HepG2 (cell line): ENCODE measurements around the gene CIROP. TPM values are rescaled to one million over a fixed set of nuclear protein-coding genes. Genes with fewer than 3 reads are reported as not detected.

Experiments
- ATAC-seq: fragments of 200-7000 bp; cut with Tn5 transposase; 3 replicates; pipeline ENCODE4 v1.9.1; 2020; ENCODE audit warnings: mild to moderate bottlenecking, moderate library complexity
- BruUV-seq: library from RNA; stranded (reverse); fragments of 400-500 nt; replicated peaks from 2 replicates; lab custom pipeline; 2021; lab: Mats Ljungman, UMichigan
- CTCF ChIA-PET: fragments of 300-600 bp; formaldehyde crosslinking; extraction: SDS; loops from one replicate; lab custom pipeline; 2021; ENCODE audit warnings: low total read pairs, inconsistent platforms, low intra/inter-chr PET ratio; lab: Yijun Ruan, JAX
- POLR2A ChIA-PET: fragments of 350-600 bp; sonication (Branson Sonifier 250); formaldehyde crosslinking; loops from one replicate; lab custom pipeline; 2020; ENCODE audit warnings: antibody characterized with exemption, inconsistent platforms; lab: Yijun Ruan, JAX
- DNase-seq: peaks from one replicate; pipeline ENCODE4 v3.0.0-alpha.2; 2015; ENCODE audit warnings: low spot score
- FAIRE-seq: peaks from 3 replicates; lab custom pipeline; 2011; peaks lifted over from hg19 to GRCh38; lab: Jason Lieb, UNC
- H2AFZ ChIP-seq: one replicate; pipeline ENCODE4 v1.6.1; 2011; ENCODE audit warnings: low read length, inconsistent platforms
- H3K27ac ChIP-seq: fragments of 300-600 bp; 3 replicates; pipeline ENCODE4 v1.8.0; 2011; ENCODE audit warnings: mixed run types, mild to moderate bottlenecking, mixed read lengths, low read length, inconsistent platforms; ENCODE audit not compliant: insufficient read depth; ENCODE audit errors: extremely low read length
- H3K27me3 ChIP-seq, 2 experiments: fragments of 200-600 bp in 1 of 2; 2 replicates in 1 of 2; 3 replicates in 1 of 2; pipeline versions ENCODE4 v1.6.0 to v1.8.0; 2011; ENCODE audit warnings: low read length in 2 of 2, mild to moderate bottlenecking in 2 of 2, moderate library complexity in 2 of 2, inconsistent platforms in 1 of 2; ENCODE audit not compliant: insufficient read depth in 2 of 2, control insufficient read depth in 1 of 2
- H3K36me3 ChIP-seq, 2 experiments: fragments of 200-600 bp in 1 of 2; replicated peaks in 1 of 2; 2 replicates in 1 of 2; 3 replicates in 1 of 2; pipeline versions ENCODE4 v1.5.1 to v1.8.0; 2011; ENCODE audit warnings: low read length in 2 of 2, inconsistent platforms in 1 of 2; ENCODE audit not compliant: insufficient read depth in 2 of 2, control insufficient read depth in 1 of 2
- H3K4me1 ChIP-seq: 2 replicates; pipeline ENCODE4 v1.5.1; 2012; ENCODE audit warnings: low read length, inconsistent platforms; ENCODE audit not compliant: insufficient read depth
- H3K4me2 ChIP-seq: 2 replicates; pipeline ENCODE4 v1.6.0; 2011; ENCODE audit warnings: low read depth, low read length, inconsistent platforms
- H3K4me3 ChIP-seq, 3 experiments: fragments of 200-600 bp in 1 of 3; sonication (generic), shearing (Covaris generic) in 1 of 3; replicated peaks in 1 of 3; 2 replicates each; pipeline ENCODE4 v1.5.1; 2011 to 2016; ENCODE audit warnings: low read length in 3 of 3, inconsistent platforms in 2 of 3, low read depth in 2 of 3, mild to moderate bottlenecking in 2 of 3, control low read depth in 1 of 3, mixed read lengths in 1 of 3; ENCODE audit not compliant: insufficient read depth in 1 of 3
- H3K79me2 ChIP-seq: one replicate; pipeline ENCODE4 v1.6.1; 2011; ENCODE audit warnings: low read length, inconsistent platforms; ENCODE audit not compliant: insufficient read depth
- H3K9ac ChIP-seq: 2 replicates; pipeline ENCODE4 v1.6.0; 2011; ENCODE audit warnings: mild to moderate bottlenecking, low read depth, low read length, inconsistent platforms; ENCODE audit not compliant: insufficient read depth
- H3K9me3 ChIP-seq: 2 replicates; pipeline ENCODE4 v1.5.1; 2012; ENCODE audit warnings: mild to moderate bottlenecking, low read length
- H4K20me1 ChIP-seq: 2 replicates; pipeline ENCODE4 v1.6.0; 2011; ENCODE audit warnings: inconsistent platforms, mild to moderate bottlenecking, low read length, moderate library complexity; ENCODE audit not compliant: insufficient read depth
- DPF2 ChIP-seq: sonication (generic); formaldehyde crosslinking; IDR thresholded peaks from 2 replicates; pipeline ENCODE4 v1.4.0; 2020; ENCODE audit warnings: mild to moderate bottlenecking, low read depth, missing genetic modification reagents, borderline replicate concordance
- GATA4 ChIP-seq: sonication (generic); IDR thresholded peaks from 2 replicates; pipeline ENCODE4 v1.6.1; 2016; ENCODE audit warnings: antibody characterized with exemption, low read depth, borderline replicate concordance
- HIC2 ChIP-seq: sonication (generic); formaldehyde crosslinking; IDR thresholded peaks from 2 replicates; pipeline ENCODE4 v1.9.0; 2022; ENCODE audit warnings: low read depth, missing genetic modification reagents
- HNF1B ChIP-seq: sonication (generic); formaldehyde crosslinking; IDR thresholded peaks from 2 replicates; pipeline ENCODE4 v1.5.1; 2020; ENCODE audit warnings: mild to moderate bottlenecking, moderate library complexity, missing genetic modification reagents
- IKZF5 ChIP-seq: IDR thresholded peaks from 2 replicates; pipeline ENCODE4 v1.6.1; 2018; ENCODE audit warnings: missing genetic modification reagents, mild to moderate bottlenecking, missing compliant biosample characterization
- KAT8 ChIP-seq: IDR thresholded peaks from 2 replicates; pipeline ENCODE4 v1.6.1; 2016; ENCODE audit warnings: missing genetic modification reagents, missing compliant biosample characterization
- MEIS2 ChIP-seq: sonication (generic); formaldehyde crosslinking; IDR thresholded peaks from 2 replicates; pipeline ENCODE4 v1.9.0; 2021; ENCODE audit warnings: mild to moderate bottlenecking, missing genetic modification reagents
- MTF2 ChIP-seq: sonication (generic); formaldehyde crosslinking; IDR thresholded peaks from 2 replicates; pipeline ENCODE4 v1.5.0; 2020; ENCODE audit warnings: missing genetic modification reagents, borderline replicate concordance
- MXD3 ChIP-seq: IDR thresholded peaks from 2 replicates; pipeline ENCODE4 v1.6.1; 2016; ENCODE audit warnings: mild to moderate bottlenecking, missing biosample characterization, missing genetic modification reagents
- NFYB ChIP-seq: sonication (generic); formaldehyde crosslinking; IDR thresholded peaks from 2 replicates; pipeline ENCODE4 v1.4.0; 2020; ENCODE audit warnings: missing genetic modification reagents
- RXRB ChIP-seq: IDR thresholded peaks from 2 replicates; pipeline ENCODE4 v1.6.1; 2016; ENCODE audit warnings: borderline replicate concordance, missing genetic modification reagents, missing compliant biosample characterization
- SSRP1 ChIP-seq: IDR thresholded peaks from 2 replicates; pipeline ENCODE4 v1.6.1; 2016; ENCODE audit warnings: control low read depth
- TCF7 ChIP-seq: sonication (generic); IDR thresholded peaks from 2 replicates; pipeline ENCODE4 v1.6.1; 2016; ENCODE audit warnings: antibody characterized with exemption, low read depth
- THAP8 ChIP-seq: sonication (generic); formaldehyde crosslinking; IDR thresholded peaks from 2 replicates; pipeline ENCODE4 v1.5.1; 2020; ENCODE audit warnings: missing genetic modification reagents, mild to moderate bottlenecking, borderline replicate concordance
- ZNF274 ChIP-seq: sonication (generic); formaldehyde crosslinking; IDR thresholded peaks from 2 replicates; pipeline ENCODE4 v1.5.1; 2020; ENCODE audit warnings: mild to moderate bottlenecking, missing genetic modification reagents
- ZNF768 ChIP-seq: sonication (generic); formaldehyde crosslinking; IDR thresholded peaks from 2 replicates; pipeline ENCODE4 v1.4.0; 2020; ENCODE audit warnings: missing genetic modification reagents
- WGBS: methylation state at CpG from one replicate; pipeline ENCODE4 v1.1.6; 2017; ENCODE audit warnings: low lambda C conversion rate; 5-methylcytosine and 5-hydroxymethylcytosine counted together
- in situ Hi-C: cut with HindIII; loops from 2 replicates; pipeline ENCODE4 v1.10.0; 2017; ENCODE audit warnings: low pct_unique_long_range_greater_than_20kb; ENCODE audit not compliant: extremely low pct_ligation_motif_present
- intact Hi-C: fragments of 100-400 bp; cut with micrococcal nuclease; formaldehyde crosslinking; loops from one replicate; pipeline ENCODE4 v1.10.0; 2022; ENCODE audit not compliant: unreplicated experiment
- polyA plus RNA-seq, 8 experiments: library from polyadenylated mRNA; depleted of rRNA in 3 of 8; stranded (reverse) in 7 of 8; unstranded in 1 of 8; fragments of >200 nt; fragmentation: Illumina TruSeq in 4 of 8; extraction: Trizol in 4 of 8; gene quantifications; 2 replicates each; pipeline versions ENCODE4 v1.2.1 to v1.2.3, GENCODE V29; 2011 to 2016; ENCODE audit warnings: low read depth in 4 of 8, missing spikeins in 1 of 8, mixed read lengths in 1 of 8; ENCODE audit not compliant: insufficient read depth in 1 of 8
- total RNA-seq, 5 experiments: library from RNA; depleted of rRNA; stranded (reverse); fragments of >200 nt; fragmentation: Illumina TruSeq; extraction: Trizol; gene quantifications; 2 replicates each; pipeline ENCODE4 v1.2.3, GENCODE V29; 2016; ENCODE audit warnings: low read depth in 1 of 5

CIROP gene
- total and polyA plus RNA-seq, 2 of the 13 experiments (the other 11 are each of a cell fraction or from before 2014, with no cell fraction given), result 0.07 TPM; not detected in 1

- DNase-seq (peak; percentile 81), FAIRE-seq (peak; percentile 93), ATAC-seq (peak; percentile 74)
- Histone ChIP-seq H3K4me1 (peaks cover 26% of the 10 kb centered on the region), H3K79me2 (no peaks in the 10 kb centered on the region), H2AFZ (no peak overlapping the region), H4K20me1 (peaks cover 13% of the 10 kb centered on the region; the same call in 1 of the 2 replicates), H3K4me2 (peak overlapping the region; percentile 98), H3K36me3 (peaks cover 19 to 24% of the 10 kb centered on the region in 2 experiments), H3K27ac (no peak overlapping the region), H3K9ac (peak overlapping the region; percentile 54; the same call in 1 of the 2 replicates), H3K9me3 (no peaks in the 10 kb centered on the region), H3K27me3 (peaks cover 0 to 6% of the 10 kb centered on the region in 2 experiments; a peak in 1 of 5 replicates), H3K4me3 (peak overlapping the region; percentile 55 to 88 (median 64))
- POLR2A ChIA-PET, result interaction anchor here (0.8 to 7.4 kb wide), 11 partner anchors 9 to 82 kb away, joined by 3 to 72 read pairs (median 12); partner anchors contain the start of genes ACIN1, AJUBA and C14orf119
- no TSS peak for BruUV-seq
- in situ Hi-C loops (no loop called here), intact Hi-C loops (no loop called here)
- 3% methylated on average over 17 of the region's 17 CpGs for WGBS
- CTCF ChIA-PET, result interaction anchor here (0.5 to 8.5 kb wide), 12 partner anchors 10 to 499 kb away, joined by 3 to 173 read pairs (median 6); no protein-coding TSS in a partner anchor
- TF ChIP-seq MXD3 (CRISPR knock-in tag) (0 out of 2 replicates have a peak, but pooled peaks have one; percentile 38), KAT8 (CRISPR knock-in tag) (peak; percentile 63; the same call in 1 of the 2 replicates), ZNF768 (CRISPR knock-in tag) (peak; percentile 53; the same call in 1 of the 2 replicates), GATA4 (no peak), HIC2 (CRISPR knock-in tag) (peak; percentile 64), MEIS2 (CRISPR knock-in tag) (peak; percentile 46; the same call in 1 of the 2 replicates), DPF2 (no peak), THAP8 (CRISPR knock-in tag) (no peak), TCF7 (no peak), ZNF274 (CRISPR knock-in tag) (peak; percentile 63), IKZF5 (CRISPR knock-in tag) (peak; percentile 55; the same call in 1 of the 2 replicates), HNF1B (CRISPR knock-in tag) (peak; percentile 81), RXRB (CRISPR knock-in tag) (peak; percentile 63), SSRP1 (no peak), NFYB (CRISPR knock-in tag) (no peak; the same call in 1 of the 2 replicates), MTF2 (CRISPR knock-in tag) (no peak)
These were observed 48.4 kb downstream of the CIROP start for GRCh38 chr14:23056145-23056955.
